Bronchial epithelial cell (primary cell): ENCODE results near the gene EIF2A. TPM values are rescaled to one million over a fixed set of nuclear protein-coding genes. Genes with fewer than 3 reads are reported as not detected.

Experiments
- DNase-seq: peaks from one replicate; pipeline ENCODE4 v3.0.0-alpha.2; 2010; ENCODE audit warnings: low read depth
- FAIRE-seq: peaks from 2 replicates; lab custom pipeline; 2011; peaks lifted over from hg19 to GRCh38; lab: Jason Lieb, UNC
- H3K27me3 ChIP-seq: 2 replicates; pipeline ENCODE4 v1.5.1; 2011; ENCODE audit warnings: low read length; ENCODE audit not compliant: control insufficient read depth, insufficient read depth
- H3K36me3 ChIP-seq: 2 replicates; pipeline ENCODE4 v1.5.1; 2011; ENCODE audit warnings: low read length; ENCODE audit not compliant: control insufficient read depth, insufficient read depth
- H3K4me3 ChIP-seq: 2 replicates; pipeline ENCODE4 v1.5.1; 2011; ENCODE audit warnings: mild to moderate bottlenecking, low read depth, low read length, control low read depth
- total RNA-seq: library from RNA; depleted of rRNA; stranded (reverse); fragments of >200 nt; gene quantifications from 2 replicates; pipeline ENCODE4 v1.2.1, GENCODE V29; 2014
- TF ChIP-seq, protein P1 (sequence below): IDR thresholded peaks from 2 replicates; pipeline ENCODE4 v1.5.1; 2011; ENCODE audit warnings: mild to moderate bottlenecking, moderate library complexity, low read length, control low read depth, inconsistent platforms; ENCODE audit not compliant: insufficient read depth, severe bottlenecking

The EIF2A gene
- total RNA-seq, 1 donor from 2014 or later, result 222 TPM

DNA sequence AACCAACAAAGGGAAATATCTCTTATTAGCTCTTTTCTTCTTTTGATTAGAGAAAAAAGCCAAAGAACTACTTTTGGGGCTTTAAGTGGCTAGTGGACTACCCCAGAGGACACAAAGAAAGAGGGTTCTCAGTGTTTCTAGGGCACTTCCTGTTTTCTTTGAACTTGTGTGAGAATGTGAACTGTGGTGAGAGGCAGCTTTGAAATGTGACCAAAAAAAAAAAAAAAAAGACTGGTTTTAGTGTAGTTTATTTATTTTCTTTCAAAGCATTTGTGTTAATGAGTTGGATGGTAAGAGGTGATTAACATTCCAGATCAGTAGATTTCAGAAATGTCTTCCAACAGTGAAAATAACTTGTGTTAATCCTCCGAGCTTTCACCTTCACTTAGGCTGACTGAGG, 88.9 kb downstream of the EIF2A start:
- no peak for DNase-seq
- Histone ChIP-seq H3K36me3 (peaks cover under 1% of the 10 kb centered on the region), H3K27me3 (no peaks in the 10 kb centered on the region), H3K4me3 (no peak overlapping the region)
- FAIRE-seq, result no peak
- TF ChIP-seq, protein P1, sequence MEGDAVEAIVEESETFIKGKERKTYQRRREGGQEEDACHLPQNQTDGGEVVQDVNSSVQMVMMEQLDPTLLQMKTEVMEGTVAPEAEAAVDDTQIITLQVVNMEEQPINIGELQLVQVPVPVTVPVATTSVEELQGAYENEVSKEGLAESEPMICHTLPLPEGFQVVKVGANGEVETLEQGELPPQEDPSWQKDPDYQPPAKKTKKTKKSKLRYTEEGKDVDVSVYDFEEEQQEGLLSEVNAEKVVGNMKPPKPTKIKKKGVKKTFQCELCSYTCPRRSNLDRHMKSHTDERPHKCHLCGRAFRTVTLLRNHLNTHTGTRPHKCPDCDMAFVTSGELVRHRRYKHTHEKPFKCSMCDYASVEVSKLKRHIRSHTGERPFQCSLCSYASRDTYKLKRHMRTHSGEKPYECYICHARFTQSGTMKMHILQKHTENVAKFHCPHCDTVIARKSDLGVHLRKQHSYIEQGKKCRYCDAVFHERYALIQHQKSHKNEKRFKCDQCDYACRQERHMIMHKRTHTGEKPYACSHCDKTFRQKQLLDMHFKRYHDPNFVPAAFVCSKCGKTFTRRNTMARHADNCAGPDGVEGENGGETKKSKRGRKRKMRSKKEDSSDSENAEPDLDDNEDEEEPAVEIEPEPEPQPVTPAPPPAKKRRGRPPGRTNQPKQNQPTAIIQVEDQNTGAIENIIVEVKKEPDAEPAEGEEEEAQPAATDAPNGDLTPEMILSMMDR, result no peak

Other genes with a start within 250 kb of the EIF2A start
- 5.0 and 5.8 TPM in 2 replicates for gene TSC22D2, start 138.5 kb upstream of the EIF2A start, total RNA-seq
- gene SERP1, start 291 bp upstream of the EIF2A start, total RNA-seq, result 222 and 255 TPM in 2 replicates
- gene SELENOT, start 56.5 kb downstream of the EIF2A start, total RNA-seq, result 108 and 167 TPM in 2 replicates
- gene ERICH6, start 157.1 kb downstream of the EIF2A start, total RNA-seq, result under 0.01 TPM in 1 of 2 replicates, not detected in the other
- gene SIAH2, start 216.4 kb downstream of the EIF2A start, total RNA-seq, result 30.3 and 36.1 TPM in 2 replicates